GM18951 (cell line): ENCODE measurements around the gene DYRK1A.

Experiments
- POLR2A ChIP-seq: IDR thresholded peaks from 4 replicates; pipeline ENCODE4 v1.6.1; 2011; ENCODE audit warnings: mild to moderate bottlenecking; ENCODE audit not compliant: insufficient read length, insufficient read depth; ENCODE audit errors: extremely low read depth
- in situ Hi-C: fragments of 300-500 bp; cut with MboI; formaldehyde crosslinking; loops from one replicate; pipeline ENCODE4 v1.12.0; 2022; ENCODE audit warnings: low sequenced_read_pairs, mixed read lengths, inconsistent platforms; ENCODE audit not compliant: unreplicated experiment

DYRK1A gene

DNA sequence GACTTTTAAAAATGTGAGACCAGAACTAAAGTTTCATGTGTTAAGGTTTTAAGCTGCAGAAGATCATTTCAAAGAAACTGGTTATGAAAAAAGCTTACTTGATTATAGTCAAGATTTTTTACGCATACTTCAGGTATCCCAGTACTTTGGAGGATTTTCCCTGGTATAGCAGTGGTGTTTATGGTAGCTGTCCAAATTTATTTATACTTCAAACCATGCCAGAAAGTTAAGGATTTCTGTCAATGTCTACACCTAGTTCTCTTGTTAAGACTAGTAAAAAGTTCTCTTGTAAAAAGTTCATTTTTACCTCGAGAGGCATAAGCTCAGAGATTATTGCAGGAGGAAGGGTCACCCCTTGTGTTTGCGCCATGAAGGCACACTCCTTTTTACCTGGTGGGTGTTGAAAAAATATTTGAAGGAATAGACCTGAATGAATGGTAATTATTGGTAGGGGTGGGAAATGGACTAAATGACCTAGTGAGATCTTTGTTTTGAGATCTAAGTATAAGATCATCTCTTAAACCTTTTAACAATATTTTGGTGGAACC is 2.8 kb downstream of the DYRK1A start:
- in situ Hi-C loops: no loop called here
- TF ChIP-seq POLR2A: no peak

GRCh38 chr21:37370152-37371040 is 3.8 kb downstream of the DYRK1A start:
- TF ChIP-seq POLR2A: no peak
- in situ Hi-C loops: no loop called here

DNA sequence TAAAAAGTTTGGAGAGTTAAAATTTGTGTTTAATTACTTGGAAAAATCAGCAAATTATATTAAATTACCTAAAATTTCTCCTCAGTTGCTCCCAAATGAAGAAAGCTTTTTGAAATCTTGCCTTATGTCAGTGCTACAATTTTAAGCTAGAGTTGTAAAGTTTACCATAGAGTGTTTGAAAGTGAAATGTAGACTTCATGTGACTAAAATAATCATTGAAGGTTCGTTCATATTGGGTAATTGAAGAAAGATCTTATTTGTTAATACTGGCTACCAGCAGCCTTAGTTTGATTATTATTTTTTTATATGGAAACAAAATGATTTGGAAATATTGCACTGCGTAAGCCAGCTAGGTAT is 4.4 kb downstream of the DYRK1A start:
- in situ Hi-C loops: no loop called here
- no peak for TF ChIP-seq POLR2A

GRCh38 chr21:37372127-37372731 is 5.7 kb downstream of the DYRK1A start:
- no peak for TF ChIP-seq POLR2A
- in situ Hi-C loops: no loop called here

DNA sequence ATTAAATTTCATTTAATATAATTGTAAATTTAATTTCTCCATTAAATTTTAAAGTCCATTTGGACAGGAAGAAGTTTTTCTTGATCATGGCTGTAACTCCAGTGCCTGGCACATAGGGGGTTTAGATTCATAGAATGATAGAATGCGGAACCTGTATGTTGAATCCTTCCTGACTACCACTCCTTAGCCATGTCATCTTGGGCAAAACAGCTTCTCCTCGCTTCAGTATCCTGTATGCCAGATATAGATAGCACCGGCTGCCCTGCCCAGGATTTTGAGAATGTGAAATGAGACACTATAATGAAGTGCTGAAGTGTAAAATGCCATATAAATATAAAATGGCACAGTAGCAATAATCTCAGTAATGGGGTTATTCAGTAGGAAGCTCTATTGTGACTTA is 6.4 kb downstream of the DYRK1A start:
- no peak for TF ChIP-seq POLR2A
- in situ Hi-C loops: no loop called here

DNA sequence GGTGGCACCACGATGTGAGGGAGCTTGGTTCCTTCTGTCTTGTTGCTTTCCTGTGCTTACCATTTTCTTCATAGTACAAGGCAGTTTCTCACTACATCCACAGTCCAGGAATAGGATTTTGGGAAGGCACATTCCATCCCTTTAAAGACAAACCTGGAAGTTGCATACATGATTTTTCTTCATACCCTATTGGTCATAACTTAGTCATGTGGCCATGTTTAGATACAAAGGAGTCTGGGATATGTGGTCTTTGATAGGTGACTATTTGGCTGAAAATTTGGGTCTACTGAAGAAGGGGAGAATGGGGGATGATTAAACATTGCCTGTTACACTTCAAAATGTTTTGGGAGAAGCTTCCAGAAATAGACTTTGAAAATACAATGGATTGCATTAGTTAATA is 7.0 kb downstream of the DYRK1A start:
- no peak for TF ChIP-seq POLR2A
- in situ Hi-C loops: no loop called here

DNA sequence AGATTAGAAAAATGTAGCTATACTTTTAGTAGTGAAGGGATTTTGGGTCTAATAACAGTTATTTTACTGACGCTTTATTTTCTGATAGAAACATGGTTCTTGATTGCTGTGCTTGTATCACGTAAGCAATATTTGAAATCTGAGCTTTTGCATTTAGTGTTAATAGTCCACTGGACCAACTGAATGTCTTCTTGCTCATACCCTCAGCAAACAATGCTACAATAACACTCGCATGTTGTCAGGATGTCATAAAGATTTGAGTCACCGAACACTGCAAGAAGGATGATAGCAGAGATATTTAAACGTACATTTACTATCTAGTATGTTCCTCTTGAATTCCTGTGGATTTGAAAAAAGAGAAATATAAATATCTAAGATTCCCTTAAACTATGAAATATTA is 7.5 kb downstream of the DYRK1A start:
- no peak for TF ChIP-seq POLR2A
- in situ Hi-C loops: no loop called here

GRCh38 chr21:37375866-37376574 is 9.4 kb downstream of the DYRK1A start:
- TF ChIP-seq POLR2A: no peak
- in situ Hi-C loops: no loop called here

DNA sequence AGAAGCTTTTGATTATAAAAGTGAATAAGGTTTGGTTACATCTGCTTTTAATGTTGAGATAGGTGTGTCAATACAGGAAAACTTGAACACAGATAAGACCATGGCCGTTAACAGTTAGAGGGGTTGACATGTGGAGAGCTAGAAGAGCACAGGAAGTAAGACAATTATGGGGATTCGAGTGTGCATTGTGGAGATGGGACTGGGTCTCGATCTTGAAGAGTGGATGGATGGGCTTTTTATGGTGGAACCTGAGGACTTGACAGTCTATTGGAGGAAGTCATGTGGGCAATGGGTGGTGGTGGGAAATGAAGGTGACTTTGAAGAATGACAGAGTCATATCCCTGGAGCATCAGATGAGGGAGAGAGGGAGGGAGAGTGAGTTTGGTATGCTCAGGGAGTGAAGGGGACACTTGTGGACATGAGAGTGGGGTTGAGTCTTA is 12.1 kb downstream of the DYRK1A start:
- in situ Hi-C loops: no loop called here
- no peak for TF ChIP-seq POLR2A

- in situ Hi-C loops: no loop called here
- TF ChIP-seq POLR2A: no peak
Observed at GRCh38 chr21:37380349-37381323, 14.1 kb downstream of the DYRK1A start.

GRCh38 chr21:37381883-37382585 is 15.5 kb downstream of the DYRK1A start:
- TF ChIP-seq POLR2A: no peak
- in situ Hi-C loops: no loop called here

GRCh38 chr21:37383086-37383485 is 16.5 kb downstream of the DYRK1A start:
- TF ChIP-seq POLR2A: no peak
- in situ Hi-C loops: no loop called here
